NB4 (cell line): ENCODE measurements around the gene MBOAT2.
A peak's percentile ranks its signal among the peaks of the same experiment; 100 is the strongest.
"Not testable (repeated sequence)": the region's sequence is repeated elsewhere in the genome, so short reads cannot be mapped to it uniquely, and the experiment has no call there.

Experiments used
- DNase-seq: peaks from one replicate; pipeline ENCODE4 v3.0.0; 2010; ENCODE audit warnings: low read depth
- H3K4me3 ChIP-seq: one replicate; pipeline ENCODE4 v1.5.1; 2011; ENCODE audit warnings: mild to moderate bottlenecking, low read depth, low read length, moderate library complexity
- MYC ChIP-seq: IDR thresholded peaks from 2 replicates; pipeline ENCODE4 v1.6.1; 2011; ENCODE audit warnings: low read depth, low read length
- POLR2A ChIP-seq: IDR thresholded peaks from 2 replicates; pipeline ENCODE4 v1.6.1; 2011; ENCODE audit warnings: mild to moderate bottlenecking; ENCODE audit not compliant: insufficient read length; ENCODE audit errors: extremely low read depth
- TF ChIP-seq, protein P1 (sequence below): IDR thresholded peaks from 2 replicates; pipeline ENCODE4 v1.6.1; 2011; ENCODE audit warnings: low read depth, low read length
- TF ChIP-seq, protein P2 (sequence below): IDR thresholded peaks from one replicate; pipeline ENCODE4 v1.5.1; 2012; ENCODE audit warnings: low read depth, low read length

Gene MBOAT2

DNA sequence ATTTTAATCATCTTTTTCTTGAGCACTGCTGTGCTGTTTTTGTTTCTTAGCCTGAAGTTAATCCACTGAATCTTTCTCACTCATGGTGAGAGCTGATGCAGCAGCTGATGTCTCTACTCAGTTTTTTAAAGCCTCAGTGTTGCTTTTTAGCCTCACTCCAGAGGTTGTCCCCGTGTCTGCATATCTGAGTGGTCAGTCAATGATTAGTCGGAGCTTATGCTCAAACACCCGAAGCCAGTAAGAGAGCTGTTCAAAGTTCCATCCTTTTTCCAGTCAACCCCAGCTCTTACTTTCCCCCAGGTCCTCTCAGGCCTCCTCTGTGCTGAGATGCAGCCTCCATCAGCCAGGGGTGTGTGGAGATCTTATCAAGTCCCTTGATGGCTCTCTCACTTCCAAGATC is 81.1 kb downstream of the MBOAT2 start:
- no peak for DNase-seq
- H3K4me3 ChIP-seq, result no peak overlapping the region
- TF ChIP-seq MYC, result no peak
- TF ChIP-seq, protein P1, sequence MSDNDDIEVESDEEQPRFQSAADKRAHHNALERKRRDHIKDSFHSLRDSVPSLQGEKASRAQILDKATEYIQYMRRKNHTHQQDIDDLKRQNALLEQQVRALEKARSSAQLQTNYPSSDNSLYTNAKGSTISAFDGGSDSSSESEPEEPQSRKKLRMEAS, result no peak
- TF ChIP-seq, protein P2, sequence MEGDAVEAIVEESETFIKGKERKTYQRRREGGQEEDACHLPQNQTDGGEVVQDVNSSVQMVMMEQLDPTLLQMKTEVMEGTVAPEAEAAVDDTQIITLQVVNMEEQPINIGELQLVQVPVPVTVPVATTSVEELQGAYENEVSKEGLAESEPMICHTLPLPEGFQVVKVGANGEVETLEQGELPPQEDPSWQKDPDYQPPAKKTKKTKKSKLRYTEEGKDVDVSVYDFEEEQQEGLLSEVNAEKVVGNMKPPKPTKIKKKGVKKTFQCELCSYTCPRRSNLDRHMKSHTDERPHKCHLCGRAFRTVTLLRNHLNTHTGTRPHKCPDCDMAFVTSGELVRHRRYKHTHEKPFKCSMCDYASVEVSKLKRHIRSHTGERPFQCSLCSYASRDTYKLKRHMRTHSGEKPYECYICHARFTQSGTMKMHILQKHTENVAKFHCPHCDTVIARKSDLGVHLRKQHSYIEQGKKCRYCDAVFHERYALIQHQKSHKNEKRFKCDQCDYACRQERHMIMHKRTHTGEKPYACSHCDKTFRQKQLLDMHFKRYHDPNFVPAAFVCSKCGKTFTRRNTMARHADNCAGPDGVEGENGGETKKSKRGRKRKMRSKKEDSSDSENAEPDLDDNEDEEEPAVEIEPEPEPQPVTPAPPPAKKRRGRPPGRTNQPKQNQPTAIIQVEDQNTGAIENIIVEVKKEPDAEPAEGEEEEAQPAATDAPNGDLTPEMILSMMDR, result no peak
- no peak for TF ChIP-seq POLR2A

DNA sequence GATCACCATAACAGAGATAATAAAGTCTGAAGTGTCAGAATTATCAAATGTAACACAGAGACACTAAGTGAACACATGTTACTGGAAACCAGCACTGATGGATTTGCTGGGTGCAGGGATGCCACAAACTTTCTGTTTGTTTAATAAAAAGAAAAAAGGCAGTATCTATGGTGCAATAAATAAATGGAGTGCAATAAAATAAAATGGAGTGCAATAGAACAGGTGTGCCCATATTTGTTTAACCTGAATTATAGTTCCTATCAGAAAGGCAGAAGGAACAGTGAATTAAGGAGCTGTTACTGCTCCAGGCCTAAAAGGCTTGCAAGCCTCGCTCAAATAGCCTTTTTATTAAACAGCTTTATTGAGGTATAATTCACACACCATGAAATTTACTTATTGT is 85.1 kb downstream of the MBOAT2 start:
- no peak for DNase-seq
- TF ChIP-seq, protein P1, result no peak
- TF ChIP-seq MYC (no peak), POLR2A (no peak)
- TF ChIP-seq, protein P2, result no peak
- H3K4me3 ChIP-seq, result no peak overlapping the region

DNA sequence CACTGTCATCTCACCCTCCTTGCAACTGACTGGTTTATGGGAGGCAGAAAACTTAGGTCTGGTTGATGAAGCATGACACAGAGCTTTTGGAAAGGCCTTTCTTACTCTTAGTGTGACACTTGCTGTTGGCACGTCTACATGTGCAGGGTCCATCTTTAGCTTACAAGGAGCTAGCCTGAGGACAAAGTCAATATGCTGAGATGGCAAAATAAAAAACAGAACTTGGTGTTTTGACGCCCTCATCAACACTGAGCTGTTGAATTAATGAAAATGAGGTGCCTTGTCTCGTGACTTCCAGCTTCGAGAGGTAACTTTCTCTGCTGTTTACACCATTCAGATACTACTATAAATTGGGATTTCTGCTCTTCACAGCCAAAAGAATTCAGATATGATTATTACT is 87.5 kb downstream of the MBOAT2 start:
- H3K4me3 ChIP-seq, result no peak overlapping the region
- no peak for TF ChIP-seq POLR2A
- TF ChIP-seq, protein P2, result no peak
- TF ChIP-seq MYC, result no peak
- no peak for DNase-seq

DNA sequence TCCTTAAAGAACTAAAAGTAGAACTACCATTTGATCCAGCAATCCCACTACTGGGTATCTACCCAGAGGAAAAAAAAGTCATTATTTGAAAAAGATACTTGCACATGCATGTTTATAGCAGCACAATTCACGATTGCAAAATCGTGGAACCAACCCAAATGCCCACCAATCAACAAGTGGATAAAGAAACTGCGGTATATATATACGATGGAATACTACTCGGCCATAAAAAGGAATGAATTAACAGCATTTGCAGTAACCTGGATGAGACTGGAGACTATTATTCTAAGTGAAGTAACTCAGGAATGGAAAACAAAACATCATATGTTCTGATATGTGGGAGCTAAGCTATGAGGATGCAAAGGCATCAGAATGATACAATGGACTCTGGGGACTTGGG is 89.7 kb downstream of the MBOAT2 start:
- not testable (repeated sequence) for H3K4me3 ChIP-seq, DNase-seq

DNA sequence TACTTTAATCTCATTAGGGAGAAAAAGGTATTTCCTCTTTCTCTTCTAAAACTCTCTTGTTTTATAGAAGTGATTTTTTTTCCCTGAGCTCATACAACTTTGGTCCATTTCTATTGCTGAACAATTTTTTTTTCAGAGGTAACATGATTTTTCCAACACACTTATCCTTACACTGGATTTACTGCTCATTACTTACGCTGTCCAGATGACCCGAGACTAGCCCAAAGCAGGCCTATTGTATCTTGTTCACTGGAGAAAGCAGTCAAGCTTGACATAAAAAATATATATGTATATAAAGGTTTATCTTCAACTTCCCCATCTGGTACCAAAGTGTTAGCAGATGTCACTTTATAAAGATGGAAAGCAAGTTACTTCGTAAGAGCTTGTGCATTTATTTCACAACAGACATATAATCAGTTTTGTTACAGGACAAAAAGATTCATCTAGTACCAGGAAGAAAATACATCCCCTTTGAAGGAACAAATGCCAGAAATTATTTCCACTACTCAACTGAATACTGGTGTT is 95.7 kb downstream of the MBOAT2 start:
- TF ChIP-seq MYC, result no peak
- TF ChIP-seq, protein P2, result no peak
- TF ChIP-seq POLR2A, result no peak
- TF ChIP-seq, protein P1, result no peak
- H3K4me3 ChIP-seq, result no peak overlapping the region
- no peak for DNase-seq

DNA sequence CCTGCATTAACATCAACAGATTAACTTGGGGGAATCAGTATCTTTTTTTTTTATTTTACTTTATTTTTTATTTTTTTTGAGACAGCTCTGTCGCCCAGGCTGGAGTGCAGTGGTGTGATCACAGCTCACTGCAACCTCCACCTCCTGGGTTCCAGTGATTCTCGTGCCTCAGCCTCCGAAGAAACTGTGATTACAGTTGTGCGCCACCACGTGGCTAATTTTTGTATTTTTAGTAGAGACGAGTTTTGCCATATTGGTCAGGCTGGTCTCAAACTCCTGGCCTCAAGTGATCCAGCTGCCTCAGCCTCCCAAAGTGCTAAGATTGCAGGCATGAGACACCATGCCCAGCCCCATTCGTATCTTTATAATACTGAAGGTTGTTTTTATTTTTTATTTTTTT is 99.6 kb downstream of the MBOAT2 start:
- DNase-seq, H3K4me3 ChIP-seq: not testable (repeated sequence)

DNA sequence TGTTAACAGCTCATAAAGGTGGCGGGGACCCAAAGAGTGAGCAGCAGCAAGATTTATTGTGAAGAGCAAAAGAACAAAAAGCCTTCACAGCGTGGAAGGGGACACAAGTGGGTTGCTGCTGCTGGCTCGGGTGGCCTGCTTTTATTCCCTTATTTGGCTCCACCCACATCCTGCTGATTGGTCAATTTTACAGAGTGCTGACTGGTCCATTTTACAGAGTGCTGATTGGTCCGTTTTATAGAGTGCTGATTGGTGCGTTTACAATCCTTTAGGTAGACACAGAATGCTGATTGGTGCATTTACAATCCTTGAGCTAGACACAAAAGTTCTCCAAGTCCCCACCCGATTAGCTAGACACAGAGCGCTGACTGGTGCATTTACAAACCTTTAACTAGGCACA is 100.7 kb downstream of the MBOAT2 start:
- H3K4me3 ChIP-seq, result not testable (repeated sequence)

DNA sequence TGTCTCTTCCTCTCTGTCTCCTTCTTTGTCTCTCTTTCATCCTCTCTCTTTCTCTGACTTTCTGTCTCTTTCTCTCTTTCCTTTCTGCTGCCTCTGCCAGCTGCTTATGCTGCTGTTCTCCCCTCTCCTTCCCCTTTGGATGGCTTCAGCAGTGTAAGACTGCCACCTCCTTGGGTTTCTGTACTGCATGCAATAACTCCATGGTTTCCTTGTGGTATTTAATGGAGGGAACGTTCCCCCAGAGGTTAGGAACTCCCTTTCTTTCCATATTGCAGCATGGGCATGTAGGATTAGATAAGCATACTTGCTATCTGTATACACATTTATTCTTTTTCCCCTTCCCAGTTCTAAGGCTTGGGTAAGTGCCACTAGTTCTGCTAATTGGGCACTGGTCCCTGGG is 106.3 kb downstream of the MBOAT2 start:
- H3K4me3 ChIP-seq, result not testable (repeated sequence)
- peak; percentile 40 for DNase-seq

More for the DNA sequence above, 100.7 kb downstream of the MBOAT2 start:
- DNase-seq, result not testable (repeated sequence)

DNA sequence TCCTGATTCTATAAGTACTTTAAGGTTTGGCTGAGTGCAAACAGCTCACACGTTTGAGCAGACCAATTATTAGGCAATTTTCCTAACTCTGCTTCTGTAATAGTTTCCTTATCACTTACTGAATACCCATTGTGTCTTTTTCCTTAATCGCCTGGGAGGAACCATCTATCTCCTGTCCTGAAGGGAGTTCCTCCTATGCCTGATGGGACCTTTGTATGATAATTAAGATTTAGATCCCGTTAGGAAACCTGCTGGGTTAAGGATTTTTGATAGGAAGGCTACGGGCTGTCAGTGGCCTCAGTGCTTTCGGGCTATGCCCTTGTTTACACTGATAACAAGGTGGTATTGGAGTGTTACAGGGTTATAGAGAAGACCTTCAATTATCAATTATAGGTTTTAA is 106.8 kb downstream of the MBOAT2 start:
- DNase-seq, result peak; percentile 47

DNA sequence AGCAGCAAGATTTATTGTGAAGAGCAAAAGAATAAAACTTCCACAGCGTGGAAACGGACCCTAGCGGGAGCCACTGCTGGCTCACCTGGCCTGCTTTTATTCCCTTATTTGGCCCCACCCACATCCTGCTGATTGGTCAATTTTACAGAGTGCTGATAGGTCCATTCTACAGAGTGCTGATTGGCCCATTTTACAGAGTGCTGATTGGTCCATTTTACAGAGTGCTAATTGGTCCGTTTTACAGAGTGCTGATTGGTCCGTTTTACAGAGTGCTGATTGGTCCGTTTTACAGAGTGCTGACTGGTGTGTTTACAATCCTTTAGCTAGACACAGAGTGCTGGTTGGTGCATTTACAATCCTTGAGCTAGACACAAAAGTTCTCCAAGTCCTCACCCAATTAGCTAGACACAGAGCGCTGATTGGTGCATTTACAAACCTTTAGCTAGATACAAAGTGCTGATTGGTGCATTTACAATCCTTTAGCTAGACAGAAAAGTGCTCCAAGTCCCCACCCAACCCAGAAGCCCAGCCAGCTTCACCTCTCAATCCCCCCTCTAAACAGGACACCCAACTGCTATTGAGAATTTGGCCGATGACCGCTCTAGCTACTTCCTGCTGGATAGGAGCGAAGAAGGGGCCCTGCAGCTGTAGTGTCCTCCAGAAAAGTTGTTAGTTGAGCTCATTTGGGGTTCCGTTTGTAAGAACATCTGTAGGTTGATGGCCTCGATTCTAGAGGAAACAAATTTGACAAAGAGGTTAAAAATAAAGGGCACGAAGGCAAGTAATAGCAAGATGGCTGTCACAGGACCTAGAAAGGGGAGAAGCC is 108.2 kb downstream of the MBOAT2 start:
- DNase-seq, result not testable (repeated sequence)

More for the DNA sequence above, 106.8 kb downstream of the MBOAT2 start:
- H3K4me3 ChIP-seq, result not testable (repeated sequence)

More for the DNA sequence above, 108.2 kb downstream of the MBOAT2 start:
- H3K4me3 ChIP-seq, result not testable (repeated sequence)
